Kidney (tissue), 14 donors: ENCODE measurements around the gene OGA. TPM values are rescaled to one million over a fixed set of nuclear protein-coding genes. Genes with fewer than 3 reads are reported as not detected.

Source experiments
- DNase-seq, 5 donors: peaks; one replicate each; pipeline ENCODE4 v3.0.0-alpha.2; 2013 to 2020
- FAIRE-seq: peaks from 2 replicates; lab custom pipeline; 2012; peaks lifted over from hg19 to GRCh38; lab: Jason Lieb, UNC
- H3K27ac ChIP-seq, 2 donors: one replicate each; pipeline ENCODE4 v1.7.0; 2013; ENCODE audit warnings: low read depth in 2 of 2, low read length in 2 of 2, inconsistent platforms in 1 of 2
- H3K27me3 ChIP-seq: one replicate; pipeline ENCODE4 v1.7.1; 2013; ENCODE audit warnings: low read length, inconsistent platforms; ENCODE audit not compliant: control insufficient read depth, insufficient read depth
- H3K36me3 ChIP-seq, 3 donors: one replicate each; pipeline versions ENCODE4 v1.7.0 to v1.7.1; 2013; ENCODE audit warnings: low read length in 3 of 3, control low read depth in 1 of 3, inconsistent platforms in 1 of 3; ENCODE audit not compliant: insufficient read depth in 3 of 3, control insufficient read depth in 2 of 3
- H3K4me1 ChIP-seq, 3 donors: one replicate each; pipeline versions ENCODE4 v1.7.0 to v1.7.1; 2013; ENCODE audit warnings: low read length in 3 of 3, inconsistent platforms in 1 of 3, low read depth in 1 of 3; ENCODE audit not compliant: control insufficient read depth in 2 of 3, insufficient read depth in 2 of 3
- H3K4me3 ChIP-seq, 3 donors: one replicate each; pipeline versions ENCODE4 v1.7.0 to v1.8.1; 2013; ENCODE audit warnings: low read length in 3 of 3, control low read depth in 1 of 3, inconsistent platforms in 1 of 3
- H3K9ac ChIP-seq, 3 donors: one replicate each; pipeline versions ENCODE4 v1.7.0 to v1.7.1; 2013; ENCODE audit warnings: low read length in 3 of 3, control low read depth in 1 of 3, inconsistent platforms in 1 of 3
- H3K9me3 ChIP-seq, 3 donors: one replicate each; pipeline versions ENCODE4 v1.7.0 to v1.7.1; 2013; ENCODE audit warnings: low read length in 3 of 3, control low read depth in 1 of 3, inconsistent platforms in 1 of 3; ENCODE audit not compliant: control insufficient read depth in 2 of 3, insufficient read depth in 1 of 3
- intact Hi-C: fragments of 100-400 bp; cut with DNase I; formaldehyde crosslinking; loops from one replicate; pipeline ENCODE4 v1.11.1; 2022
- polyA plus RNA-seq: library from polyadenylated mRNA; stranded (reverse); fragments of 350-450 nt; fragmentation: Illumina TruSeq; extraction: RNeasy Lipid Tissue Mini Kit (QIAGEN cat#74804); gene quantifications from one replicate; pipeline ENCODE4 v1.2.3, GENCODE V29; 2014; ENCODE audit warnings: low read depth, low replicate concordance; ENCODE audit not compliant: insufficient read depth
- total RNA-seq: library from RNA; stranded (reverse); fragmentation: NEBNext Ultra II Directional; extraction: Animal tissue kit (Norgen Biotek cat#: 25700); gene quantifications from one replicate; pipeline ENCODE4 v1.2.1, GENCODE V29; 2021
- TF ChIP-seq, protein P1 (sequence below): IDR thresholded peaks from 3 replicates; pipeline ENCODE4 v1.5.1; 2012; ENCODE audit warnings: mild to moderate bottlenecking, moderate library complexity, borderline replicate concordance; ENCODE audit not compliant: insufficient read depth; ENCODE audit errors: extremely low read depth
- donor health status: control.
- donor health status: control.
- donor health status: control.
- donor health status: control.
- donor health status: control.
- donor health status: DM: yes; HTN: yes; CAD: no.
- donor health status: Normal renal cell carcinoma (clear cell type).

OGA gene
- total and polyA plus RNA-seq, 2 donors from 2014 or later = 33.4 to 146 TPM

DNA sequence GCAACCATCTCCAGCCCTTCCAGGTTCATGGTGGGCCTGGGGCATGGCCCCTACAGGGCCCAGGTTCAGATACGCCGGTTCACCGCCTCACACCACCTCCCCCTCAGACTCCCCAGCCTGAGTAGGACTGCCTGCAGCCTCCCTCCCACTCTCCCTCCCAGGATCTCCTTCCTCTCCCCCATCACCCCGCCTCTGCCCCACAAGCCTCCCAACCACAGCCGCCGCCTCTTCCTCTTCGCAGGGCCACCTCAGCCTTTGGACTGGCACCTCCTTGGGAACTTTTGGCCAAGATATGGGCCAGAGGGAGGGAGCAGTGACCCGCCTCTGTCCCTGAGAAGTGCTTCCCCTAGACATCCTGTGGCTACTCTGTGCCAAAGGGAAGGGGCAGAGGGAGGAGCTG is 16.1 kb upstream of the OGA start:
- Histone ChIP-seq H3K4me1 (peaks cover 6 to 14% (median 7%) of the 10 kb centered on the region in 3 donors), H3K4me3 (no peak overlapping the region), H3K9me3 (no peaks in the 10 kb centered on the region), H3K27me3 (no peaks in the 10 kb centered on the region), H3K36me3 (no peaks in the 10 kb centered on the region), H3K27ac (no peak overlapping the region), H3K9ac (no peak overlapping the region)
- intact Hi-C loops = no loop called here
- no peak for FAIRE-seq
- TF ChIP-seq, protein P1, sequence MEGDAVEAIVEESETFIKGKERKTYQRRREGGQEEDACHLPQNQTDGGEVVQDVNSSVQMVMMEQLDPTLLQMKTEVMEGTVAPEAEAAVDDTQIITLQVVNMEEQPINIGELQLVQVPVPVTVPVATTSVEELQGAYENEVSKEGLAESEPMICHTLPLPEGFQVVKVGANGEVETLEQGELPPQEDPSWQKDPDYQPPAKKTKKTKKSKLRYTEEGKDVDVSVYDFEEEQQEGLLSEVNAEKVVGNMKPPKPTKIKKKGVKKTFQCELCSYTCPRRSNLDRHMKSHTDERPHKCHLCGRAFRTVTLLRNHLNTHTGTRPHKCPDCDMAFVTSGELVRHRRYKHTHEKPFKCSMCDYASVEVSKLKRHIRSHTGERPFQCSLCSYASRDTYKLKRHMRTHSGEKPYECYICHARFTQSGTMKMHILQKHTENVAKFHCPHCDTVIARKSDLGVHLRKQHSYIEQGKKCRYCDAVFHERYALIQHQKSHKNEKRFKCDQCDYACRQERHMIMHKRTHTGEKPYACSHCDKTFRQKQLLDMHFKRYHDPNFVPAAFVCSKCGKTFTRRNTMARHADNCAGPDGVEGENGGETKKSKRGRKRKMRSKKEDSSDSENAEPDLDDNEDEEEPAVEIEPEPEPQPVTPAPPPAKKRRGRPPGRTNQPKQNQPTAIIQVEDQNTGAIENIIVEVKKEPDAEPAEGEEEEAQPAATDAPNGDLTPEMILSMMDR = no peak
- peak in 1 of 5 donors; percentile 51 for DNase-seq

DNA sequence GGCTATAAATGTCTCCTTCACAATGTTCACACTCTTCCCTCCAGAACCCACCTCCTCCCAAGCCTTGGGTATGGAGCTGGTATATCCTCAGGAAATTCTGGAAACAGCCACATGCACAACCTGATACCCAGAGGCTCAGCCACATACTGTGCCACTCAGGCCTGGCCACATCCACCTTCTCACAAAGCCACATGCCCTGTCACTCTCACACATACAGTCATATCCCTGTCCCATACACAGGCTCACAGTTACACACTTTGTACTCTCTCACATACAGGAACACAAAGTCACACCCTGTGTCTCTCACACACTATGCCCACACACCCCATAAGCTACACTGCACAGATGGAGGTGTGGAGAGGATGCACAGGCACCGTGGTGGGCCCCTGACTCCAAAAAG is 15.2 kb upstream of the OGA start:
- intact Hi-C loops = no loop called here
- DNase-seq = no peak

DNA sequence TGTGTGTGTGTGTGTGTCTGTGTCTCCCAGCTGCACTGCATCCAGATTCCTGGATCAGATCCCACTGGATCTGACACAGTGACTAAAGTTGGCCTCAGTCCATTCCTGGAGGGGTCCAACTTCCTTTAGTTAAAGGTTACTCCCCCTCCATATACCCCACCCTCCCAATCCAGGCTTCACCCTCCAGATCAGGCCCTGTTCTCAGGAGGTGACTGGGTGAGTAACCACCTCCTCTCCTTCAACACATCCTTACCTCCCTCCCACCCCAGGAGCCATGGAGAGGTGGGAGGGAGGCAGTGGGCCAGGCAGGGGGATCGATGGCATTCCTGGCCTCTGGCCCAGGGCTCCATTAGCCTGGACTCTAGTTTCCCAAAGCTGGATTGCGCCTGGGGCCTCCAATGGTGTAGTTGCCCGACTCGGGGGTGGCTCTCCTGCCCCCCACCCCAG is 14.1 kb upstream of the OGA start:
- H3K9ac ChIP-seq = no peak overlapping the region
- H3K27ac ChIP-seq = no peak overlapping the region
- peaks cover 6 to 14% (median 7%) of the 10 kb centered on the region in 3 donors for H3K4me1 ChIP-seq
- H3K9me3 ChIP-seq = no peaks in the 10 kb centered on the region
- H3K27me3 ChIP-seq = no peaks in the 10 kb centered on the region
- H3K4me3 ChIP-seq = no peak overlapping the region
- peaks cover 0 to 2% (median 0%) of the 10 kb centered on the region in 3 donors for H3K36me3 ChIP-seq
- intact Hi-C loops = no loop called here
- DNase-seq (peak in 3 of 5 donors; percentile 43 to 61 (median 45)), FAIRE-seq (no peak)
- TF ChIP-seq, protein P1 = no peak

More for the DNA sequence above, 15.2 kb upstream of the OGA start:
- FAIRE-seq = no peak
- Histone ChIP-seq H3K4me1 (peaks cover 6 to 14% (median 7%) of the 10 kb centered on the region in 3 donors), H3K9ac (no peak overlapping the region), H3K36me3 (no peaks in the 10 kb centered on the region), H3K27me3 (no peaks in the 10 kb centered on the region), H3K4me3 (no peak overlapping the region), H3K9me3 (no peaks in the 10 kb centered on the region), H3K27ac (no peak overlapping the region)
- TF ChIP-seq, protein P1 = no peak
